C4-2B (cell line): ENCODE measurements around the gene RPS21.

Experiments used
- H3K27ac ChIP-seq: fragments of 450-650 bp; 2 replicates; pipeline ENCODE4 v1.5.1; 2017
- ZFX ChIP-seq: fragments of 450-650 bp; IDR thresholded peaks from 2 replicates; pipeline ENCODE4 v1.6.1; 2017
- TF ChIP-seq, protein P1 (sequence below): fragments of 450-650 bp; conservative IDR thresholded peaks from 2 replicates; pipeline ENCODE4 v1.5.1; 2017; ENCODE audit warnings: mild to moderate bottlenecking

RPS21 gene

DNA sequence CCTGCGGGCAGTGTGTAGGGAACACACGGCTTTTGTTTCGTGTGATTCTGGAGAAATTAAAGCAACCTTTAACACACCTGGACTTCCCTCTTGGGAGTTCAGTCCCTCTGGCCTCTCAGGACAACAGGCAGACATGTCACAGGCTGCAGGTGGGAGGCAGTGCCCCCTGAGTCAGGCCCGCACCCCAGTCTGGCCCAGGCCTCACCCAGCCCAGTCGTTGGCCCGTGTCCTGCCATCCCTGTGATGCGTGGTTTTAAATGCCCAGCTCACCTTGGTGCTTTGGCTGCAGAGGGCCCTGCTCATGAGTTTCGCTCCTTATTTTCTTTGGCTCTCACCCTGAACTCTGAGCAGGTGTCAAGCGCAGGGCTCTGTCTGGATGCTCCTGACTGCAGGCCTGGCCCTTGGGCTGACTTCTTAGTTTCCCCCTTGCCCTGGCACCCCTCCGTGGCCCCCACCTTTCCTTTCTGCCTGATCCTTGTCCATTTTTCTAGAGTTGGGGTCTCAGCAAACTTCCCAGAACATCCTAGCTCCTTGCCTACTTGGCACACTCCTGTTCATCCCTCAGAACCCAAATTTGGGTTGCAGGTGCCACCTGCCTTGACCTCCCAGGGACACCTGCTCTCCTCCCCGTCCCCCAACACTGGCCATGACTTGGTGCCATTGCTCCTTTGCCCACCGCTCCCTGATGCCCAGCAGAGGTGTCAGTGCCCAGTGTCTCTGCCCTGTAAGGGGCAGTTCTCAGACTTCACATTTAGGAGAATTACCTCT, 22.4 kb downstream of the RPS21 start:
- peak overlapping the region; percentile 44 for H3K27ac ChIP-seq
- TF ChIP-seq, protein P1, sequence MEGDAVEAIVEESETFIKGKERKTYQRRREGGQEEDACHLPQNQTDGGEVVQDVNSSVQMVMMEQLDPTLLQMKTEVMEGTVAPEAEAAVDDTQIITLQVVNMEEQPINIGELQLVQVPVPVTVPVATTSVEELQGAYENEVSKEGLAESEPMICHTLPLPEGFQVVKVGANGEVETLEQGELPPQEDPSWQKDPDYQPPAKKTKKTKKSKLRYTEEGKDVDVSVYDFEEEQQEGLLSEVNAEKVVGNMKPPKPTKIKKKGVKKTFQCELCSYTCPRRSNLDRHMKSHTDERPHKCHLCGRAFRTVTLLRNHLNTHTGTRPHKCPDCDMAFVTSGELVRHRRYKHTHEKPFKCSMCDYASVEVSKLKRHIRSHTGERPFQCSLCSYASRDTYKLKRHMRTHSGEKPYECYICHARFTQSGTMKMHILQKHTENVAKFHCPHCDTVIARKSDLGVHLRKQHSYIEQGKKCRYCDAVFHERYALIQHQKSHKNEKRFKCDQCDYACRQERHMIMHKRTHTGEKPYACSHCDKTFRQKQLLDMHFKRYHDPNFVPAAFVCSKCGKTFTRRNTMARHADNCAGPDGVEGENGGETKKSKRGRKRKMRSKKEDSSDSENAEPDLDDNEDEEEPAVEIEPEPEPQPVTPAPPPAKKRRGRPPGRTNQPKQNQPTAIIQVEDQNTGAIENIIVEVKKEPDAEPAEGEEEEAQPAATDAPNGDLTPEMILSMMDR, result no peak
- no peak for TF ChIP-seq ZFX

GRCh38 chr20:62409931-62410745, 23.2 kb downstream of the RPS21 start:
- TF ChIP-seq, protein P1, result peak; percentile 78
- TF ChIP-seq ZFX, result no peak
- peak overlapping the region; percentile 44 for H3K27ac ChIP-seq

DNA sequence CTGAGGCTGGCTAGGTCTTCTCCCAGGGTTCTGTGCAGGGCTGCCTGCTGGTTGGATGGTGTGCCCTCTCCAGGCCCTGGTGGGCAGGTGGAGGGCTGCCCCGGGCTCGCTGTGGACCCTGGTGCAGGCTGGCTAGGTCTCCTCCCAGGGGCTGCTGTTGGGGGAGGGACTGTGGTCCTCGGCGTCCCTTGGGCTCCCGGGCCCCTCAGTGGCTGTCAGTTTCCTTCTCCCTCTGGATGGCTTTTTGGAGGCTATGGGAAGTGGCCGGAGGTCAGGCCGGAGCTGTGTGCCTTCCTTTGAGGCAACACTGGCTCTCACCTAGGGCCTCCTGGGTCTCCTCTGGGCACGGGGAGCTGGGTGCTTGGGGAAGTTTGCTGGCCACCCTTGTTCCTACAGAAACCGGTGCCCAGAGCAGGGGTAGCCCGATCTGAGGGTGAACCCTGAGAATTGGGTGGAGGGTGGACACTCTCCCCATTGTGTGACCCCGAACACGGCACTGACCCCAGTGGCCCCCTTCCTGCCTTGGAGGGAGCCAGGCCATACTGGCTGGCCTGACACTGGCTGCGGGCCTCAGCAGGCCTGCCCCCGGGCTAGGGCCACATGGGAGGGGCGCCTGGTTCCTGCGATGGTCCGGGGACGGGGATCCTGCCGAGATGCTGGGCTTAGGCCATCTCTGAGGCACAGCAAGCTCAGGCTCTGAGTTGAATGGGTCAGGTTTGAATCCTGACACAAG, 24.0 kb downstream of the RPS21 start:
- TF ChIP-seq, protein P1, result no peak
- TF ChIP-seq ZFX, result no peak
- peak overlapping the region; percentile 44 for H3K27ac ChIP-seq

GRCh38 chr20:62411479-62412193, 24.7 kb downstream of the RPS21 start:
- TF ChIP-seq ZFX, result no peak
- TF ChIP-seq, protein P1, result no peak
- H3K27ac ChIP-seq, result no peak overlapping the region

DNA sequence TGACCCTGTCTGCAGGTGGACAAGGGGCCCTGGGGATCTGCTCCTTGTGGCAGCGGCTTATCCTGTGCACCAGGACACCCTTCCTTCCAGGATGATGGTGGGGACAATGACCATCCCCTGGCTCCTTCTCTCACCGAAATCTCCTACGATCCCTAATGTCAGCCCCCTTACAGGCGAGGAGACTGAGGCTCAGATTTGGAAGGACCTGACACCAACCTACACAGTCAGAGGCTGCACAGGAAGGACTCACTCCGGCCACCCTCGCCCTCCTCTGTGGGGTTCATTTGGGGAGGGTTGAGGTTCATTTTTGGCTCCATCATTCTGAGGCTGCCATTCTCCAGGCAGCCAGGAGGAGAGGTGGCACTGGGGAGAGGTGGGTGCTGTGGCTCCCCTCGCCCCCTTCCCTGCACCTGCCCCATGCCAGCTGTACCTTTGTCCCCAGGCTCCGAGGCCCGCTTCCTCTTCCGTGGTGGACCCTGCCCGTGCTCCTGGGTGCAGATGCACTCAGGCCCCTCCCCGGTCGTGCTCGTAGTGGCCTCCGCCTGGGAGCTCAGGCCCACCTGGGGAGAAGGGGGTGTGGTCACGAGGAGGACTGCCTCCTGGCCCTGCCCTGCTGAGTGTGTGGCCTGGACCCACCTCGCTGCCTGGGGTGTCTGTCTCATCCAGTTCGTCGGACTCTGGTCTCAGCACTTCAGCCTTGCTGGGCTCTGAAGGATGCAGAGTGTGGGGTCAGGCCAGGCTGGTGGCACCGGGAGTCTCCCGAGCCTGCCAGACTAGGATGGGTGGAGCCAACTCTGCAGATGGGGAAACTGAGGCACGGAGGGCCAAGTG, 25.5 kb downstream of the RPS21 start:
- H3K27ac ChIP-seq, result no peak overlapping the region
- TF ChIP-seq, protein P1, result no peak
- no peak for TF ChIP-seq ZFX

DNA sequence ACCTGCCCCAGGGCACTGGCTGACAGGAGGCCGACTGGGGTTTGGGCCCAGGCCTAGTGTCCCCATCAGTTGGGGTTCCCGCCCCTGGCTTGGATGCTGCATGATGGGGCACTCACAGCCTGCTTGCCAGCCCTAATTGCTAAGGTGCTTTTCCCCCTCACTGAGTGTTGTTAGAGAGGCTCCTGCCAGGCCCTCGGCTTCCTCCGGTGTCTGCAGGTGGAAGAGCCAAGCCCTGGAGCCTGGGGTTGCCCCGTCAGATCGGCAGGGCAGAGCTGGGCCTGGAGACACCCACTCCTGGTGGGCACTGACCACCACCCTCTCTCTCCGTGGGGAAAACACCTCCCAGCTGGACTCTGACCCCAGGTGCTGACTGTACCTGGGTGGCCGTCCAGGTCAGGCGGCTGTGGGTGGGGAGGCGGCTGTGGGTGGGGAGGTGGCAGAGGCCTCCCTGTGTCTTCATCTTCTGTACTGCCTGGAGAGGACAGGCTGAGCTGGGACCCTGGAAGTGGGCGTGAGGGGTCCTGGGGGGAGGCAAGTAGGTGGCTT, 26.2 kb downstream of the RPS21 start:
- no peak for TF ChIP-seq ZFX
- TF ChIP-seq, protein P1, result no peak
- no peak overlapping the region for H3K27ac ChIP-seq
